Esophagus muscularis mucosa (tissue), 4 donors: ENCODE measurements around the gene RRP36. TPM values are rescaled to one million over a fixed set of nuclear protein-coding genes. Genes with fewer than 3 reads are reported as not detected.

ENCODE experiments used
- DNase-seq: peaks from one replicate; pipeline ENCODE4 v3.0.0-alpha.2; 2017; ENCODE audit errors: extremely low spot score
- H3K27ac ChIP-seq, 4 donors: fragments of 200-600 bp; sonication (generic); replicated peaks in 1 of 4; 1 replicate in 3 of 4; 2 replicates in 1 of 4; pipeline ENCODE4 v1.5.1; 2016 to 2019; ENCODE audit warnings: mild to moderate bottlenecking in 1 of 4
- H3K27me3 ChIP-seq, 4 donors: fragments of 200-600 bp; sonication (generic); one replicate each; pipeline versions ENCODE4 v1.5.1 to v1.6.0; 2016 to 2019
- H3K36me3 ChIP-seq, 4 donors: fragments of 200-600 bp; sonication (generic); one replicate each; pipeline ENCODE4 v1.5.1; 2016 to 2019
- H3K4me1 ChIP-seq, 4 donors: fragments of 200-600 bp; sonication (generic); one replicate each; pipeline ENCODE4 v1.5.1; 2016 to 2019
- H3K4me3 ChIP-seq, 4 donors: fragments of 200-600 bp; sonication (generic); 1 replicate in 2 of 4; 2 replicates in 2 of 4; pipeline ENCODE4 v1.5.1; 2016 to 2019; ENCODE audit warnings: mild to moderate bottlenecking in 4 of 4, moderate library complexity in 1 of 4
- H3K9me3 ChIP-seq, 4 donors: fragments of 200-600 bp; sonication (generic); 1 replicate in 3 of 4; 2 replicates in 1 of 4; pipeline ENCODE4 v1.5.1; 2016 to 2019
- CTCF ChIP-seq, 3 experiments: fragments of 200-600 bp in 2 of 3; fragments of 450-650 bp in 1 of 3; sonication (generic) in 2 of 3; IDR thresholded peaks; one replicate each; pipeline ENCODE4 v1.5.1; 2017 to 2019; ENCODE audit warnings: antibody characterized with exemption in 3 of 3, mild to moderate bottlenecking in 2 of 3, moderate library complexity in 1 of 3
- EP300 ChIP-seq: sonication (generic); formaldehyde crosslinking; IDR thresholded peaks from one replicate; pipeline ENCODE4 v1.6.1; 2017; ENCODE audit warnings: antibody characterized with exemption
- POLR2A ChIP-seq: fragments of 450-650 bp; IDR thresholded peaks from one replicate; pipeline ENCODE4 v1.6.1; 2017; ENCODE audit warnings: antibody characterized with exemption, moderate library complexity, mild to moderate bottlenecking, low read depth
- POLR2AphosphoS5 ChIP-seq, 2 donors: sonication (generic); formaldehyde crosslinking; IDR thresholded peaks; one replicate each; pipeline ENCODE4 v1.6.1; 2017; ENCODE audit warnings: antibody characterized with exemption in 2 of 2
- WGBS: methylation state at CpG from one replicate; pipeline ENCODE4 v1.1.5; 2018; 5-methylcytosine and 5-hydroxymethylcytosine counted together
- intact Hi-C: fragments of 100-400 bp; cut with DNase I; formaldehyde crosslinking; loops from one replicate; pipeline ENCODE4 v1.15.1; 2023
- total RNA-seq, 4 donors: library from RNA; depleted of rRNA; stranded (reverse); fragments of >200 nt; gene quantifications; one replicate each; pipeline versions ENCODE4 v1.1.0 to v1.2.1, GENCODE V29; 2016

RRP36 gene
- total RNA-seq, result 10 to 100 TPM; 43.2 to 65.2 (median 51.4) TPM

GRCh38 chr6:43021270-43022047 is at the start of gene RRP36:
Gene RRP36 (plus strand): TSS chr6:43021623. CDS start chr6:43021655, 32 bp downstream.
- Histone ChIP-seq H3K27ac (peak within 1 kb of the TSS; percentile 83 to 97 (median 92)), H3K36me3 (peaks cover 27 to 60% (median 55%) of the 10 kb centered on the region in 4 donors), H3K27me3 (no peaks in the 10 kb centered on the region), H3K4me3 (peak within 1 kb of the TSS; percentile 79 to 99 (median 94)), H3K4me1 (peaks cover 42 to 64% (median 46%) of the 10 kb centered on the region in 4 donors), H3K9me3 (no peaks in the 10 kb centered on the region)
- peak; percentile 95 for DNase-seq
- under 1% methylated on average over 13 of the region's 56 CpGs for WGBS
- intact Hi-C loops, result no loop called here
- TF ChIP-seq EP300 (no peak), POLR2AphosphoS5 (IDR thresholded peaks at IDR 0.05) (peak; percentile 75 to 77)

GRCh38 chr6:42971746-42972327 is 49.6 kb upstream of the RRP36 start:
- TF ChIP-seq CTCF (IDR thresholded peaks at IDR 0.05), result no peak
- no peak for TF ChIP-seq POLR2AphosphoS5 (IDR thresholded peaks at IDR 0.05)
- no peak for TF ChIP-seq POLR2A
- TF ChIP-seq EP300, result no peak
- DNase-seq, result no peak
- Histone ChIP-seq H3K36me3 (peaks cover 3 to 38% (median 25%) of the 10 kb centered on the region in 4 donors), H3K27me3 (no peaks in the 10 kb centered on the region), H3K9me3 (no peaks in the 10 kb centered on the region), H3K4me3 (no peak overlapping the region), H3K4me1 (peaks cover under 1 to 19% (median 13%) of the 10 kb centered on the region in 4 donors), H3K27ac (no peak overlapping the region)
- intact Hi-C loops, result no loop called here
- WGBS, result 90% methylated on average over 2 of the region's 3 CpGs

GRCh38 chr6:42973926-42974325 is 47.5 kb upstream of the RRP36 start:
- TF ChIP-seq POLR2AphosphoS5 (IDR thresholded peaks at IDR 0.05) (no peak), CTCF (IDR thresholded peaks at IDR 0.05) (no peak), POLR2A (no peak), EP300 (no peak)
- DNase-seq, result no peak
- Histone ChIP-seq H3K9me3 (no peaks in the 10 kb centered on the region), H3K4me1 (peaks cover 12 to 37% (median 28%) of the 10 kb centered on the region in 4 donors), H3K36me3 (peaks cover 3 to 17% (median 11%) of the 10 kb centered on the region in 4 donors), H3K4me3 (no peak overlapping the region), H3K27me3 (no peaks in the 10 kb centered on the region), H3K27ac (no peak overlapping the region)
- intact Hi-C loops, result no loop called here
- 69% methylated on average over 3 of the region's 3 CpGs for WGBS

- Histone ChIP-seq H3K27me3 (no peaks in the 10 kb centered on the region), H3K36me3 (peaks cover 0 to 9% (median 3%) of the 10 kb centered on the region in 4 donors), H3K4me1 (peaks cover 18 to 45% (median 35%) of the 10 kb centered on the region in 4 donors), H3K4me3 (no peak overlapping the region), H3K27ac (no peak overlapping the region), H3K9me3 (no peaks in the 10 kb centered on the region)
- TF ChIP-seq POLR2A (no peak), POLR2AphosphoS5 (IDR thresholded peaks at IDR 0.05) (no peak), EP300 (no peak), CTCF (IDR thresholded peaks at IDR 0.05) (no peak)
- WGBS, result 91% methylated on average over 5 of the region's 5 CpGs
- no peak for DNase-seq
- intact Hi-C loops, result no loop called here
Measured at GRCh38 chr6:42974919-42975505, 46.4 kb upstream of the RRP36 start.

- intact Hi-C loops, result no loop called here
- no peak for DNase-seq
Measured at GRCh38 chr6:42978487-42978838, 43.0 kb upstream of the RRP36 start.

More at GRCh38 chr6:42978487-42978838, 43.0 kb upstream of the RRP36 start:
- peaks cover 23 to 47% (median 41%) of the 10 kb centered on the region in 4 donors for H3K4me1 ChIP-seq
- no peaks in the 10 kb centered on the region for H3K27me3 ChIP-seq
- peaks cover 0 to 7% (median 3%) of the 10 kb centered on the region in 4 donors for H3K36me3 ChIP-seq
- H3K4me3 ChIP-seq, result peak overlapping the region; percentile 82 to 88 (median 84)
- H3K9me3 ChIP-seq, result no peaks in the 10 kb centered on the region
- H3K27ac ChIP-seq, result peak overlapping the region; percentile 87 to 95 (median 89)
- 0% methylated on average over 19 of the region's 28 CpGs for WGBS
- no peak for TF ChIP-seq CTCF (IDR thresholded peaks at IDR 0.05)
- no peak for TF ChIP-seq EP300
- no peak for TF ChIP-seq POLR2AphosphoS5 (IDR thresholded peaks at IDR 0.05)
- TF ChIP-seq POLR2A, result no peak
